ENCODE data around the gene SLC44A1.

DNA sequence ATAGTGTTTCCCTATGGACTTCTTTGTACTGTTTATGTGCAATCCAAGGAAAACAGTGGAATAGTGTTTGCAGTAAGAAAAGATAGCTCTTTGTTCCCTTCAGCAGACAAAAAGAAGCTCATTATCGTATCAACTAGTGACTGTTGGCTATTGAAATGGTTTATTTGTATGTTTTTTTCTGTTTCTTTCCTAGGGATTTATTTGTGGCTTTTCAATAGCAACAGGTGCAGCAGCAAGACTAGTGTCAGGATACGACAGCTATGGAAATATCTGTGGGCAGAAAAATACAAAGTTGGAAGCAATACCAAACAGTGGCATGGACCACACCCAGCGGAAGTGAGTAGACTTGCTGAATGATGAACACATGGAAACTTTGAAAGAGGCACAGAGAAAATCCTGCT is 65.1 kb downstream of the SLC44A1 start:
- no peak for TF ChIP-seq POLR2A (IDR thresholded peaks at IDR 0.05)
- TF ChIP-seq, protein P1, sequence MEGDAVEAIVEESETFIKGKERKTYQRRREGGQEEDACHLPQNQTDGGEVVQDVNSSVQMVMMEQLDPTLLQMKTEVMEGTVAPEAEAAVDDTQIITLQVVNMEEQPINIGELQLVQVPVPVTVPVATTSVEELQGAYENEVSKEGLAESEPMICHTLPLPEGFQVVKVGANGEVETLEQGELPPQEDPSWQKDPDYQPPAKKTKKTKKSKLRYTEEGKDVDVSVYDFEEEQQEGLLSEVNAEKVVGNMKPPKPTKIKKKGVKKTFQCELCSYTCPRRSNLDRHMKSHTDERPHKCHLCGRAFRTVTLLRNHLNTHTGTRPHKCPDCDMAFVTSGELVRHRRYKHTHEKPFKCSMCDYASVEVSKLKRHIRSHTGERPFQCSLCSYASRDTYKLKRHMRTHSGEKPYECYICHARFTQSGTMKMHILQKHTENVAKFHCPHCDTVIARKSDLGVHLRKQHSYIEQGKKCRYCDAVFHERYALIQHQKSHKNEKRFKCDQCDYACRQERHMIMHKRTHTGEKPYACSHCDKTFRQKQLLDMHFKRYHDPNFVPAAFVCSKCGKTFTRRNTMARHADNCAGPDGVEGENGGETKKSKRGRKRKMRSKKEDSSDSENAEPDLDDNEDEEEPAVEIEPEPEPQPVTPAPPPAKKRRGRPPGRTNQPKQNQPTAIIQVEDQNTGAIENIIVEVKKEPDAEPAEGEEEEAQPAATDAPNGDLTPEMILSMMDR (IDR thresholded peaks at IDR 0.05): no peak
